GM23338 (cell line): ENCODE measurements around the gene AGFG2. TPM values are rescaled to one million over a fixed set of nuclear protein-coding genes. Genes with fewer than 3 reads are reported as not detected.

Experiments
- ATAC-seq: fragments of 200-7000 bp; cut with Tn5 transposase; 3 replicates; pipeline ENCODE4 v1.9.1; 2020
- DNase-seq: peaks from one replicate; pipeline ENCODE4 v3.0.0-alpha.2; 2015; ENCODE audit warnings: low spot score
- H2AFZ ChIP-seq: fragments of 200-600 bp; sonication (generic); 2 replicates; pipeline ENCODE4 v1.8.0; 2016; ENCODE audit warnings: antibody characterized with exemption, mild to moderate bottlenecking, moderate library complexity
- H3F3A ChIP-seq: fragments of 200-600 bp; sonication (generic); replicated peaks from 2 replicates; pipeline ENCODE4 v1.8.0; 2017; ENCODE audit warnings: antibody characterized with exemption, mixed run types, low read depth
- H3K27ac ChIP-seq: fragments of 200-600 bp; sonication (generic); 2 replicates; pipeline ENCODE4 v1.6.1; 2016; ENCODE audit warnings: low read depth
- H3K27me3 ChIP-seq: fragments of 200-600 bp; sonication (generic); 2 replicates; pipeline ENCODE4 v1.8.0; 2016; ENCODE audit warnings: mild to moderate bottlenecking, mixed run types, moderate library complexity; ENCODE audit not compliant: insufficient read depth
- H3K36me3 ChIP-seq: fragments of 200-600 bp; sonication (generic); 2 replicates; pipeline ENCODE4 v1.8.0; 2016; ENCODE audit warnings: mild to moderate bottlenecking; ENCODE audit not compliant: insufficient read depth
- H3K4me1 ChIP-seq: fragments of 200-600 bp; sonication (generic); 2 replicates; pipeline ENCODE4 v1.8.0; 2016; ENCODE audit warnings: mild to moderate bottlenecking, moderate library complexity; ENCODE audit not compliant: insufficient read depth
- H3K4me2 ChIP-seq: fragments of 200-600 bp; sonication (generic); 2 replicates; pipeline ENCODE4 v1.7.1; 2017; ENCODE audit warnings: mixed run types
- H3K4me3 ChIP-seq: fragments of 200-600 bp; sonication (generic); 2 replicates; pipeline ENCODE4 v1.6.1; 2016; ENCODE audit warnings: mixed run types
- H3K79me2 ChIP-seq: fragments of 200-600 bp; sonication (generic); replicated peaks from 2 replicates; pipeline ENCODE4 v1.8.0; 2017; ENCODE audit warnings: mild to moderate bottlenecking; ENCODE audit not compliant: insufficient read depth
- H3K9me2 ChIP-seq: fragments of 200-600 bp; sonication (generic); 2 replicates; pipeline ENCODE4 v1.8.0; 2017; ENCODE audit not compliant: insufficient read depth
- H4K20me1 ChIP-seq: fragments of 200-600 bp; sonication (generic); replicated peaks from 2 replicates; pipeline ENCODE4 v1.8.0; 2017; ENCODE audit warnings: mild to moderate bottlenecking; ENCODE audit not compliant: insufficient read depth
- H3K27ac Mint-ChIP-seq: 2 replicates; pipeline ENCODE4 v1.8.0; 2020; ENCODE audit warnings: inconsistent platforms, mild to moderate bottlenecking, moderate library complexity, mixed read lengths
- H3K27me3 Mint-ChIP-seq: 3 replicates; pipeline ENCODE4 v1.8.0; 2022; ENCODE audit warnings: low read depth, mild to moderate bottlenecking, moderate library complexity, mixed read lengths, inconsistent platforms; ENCODE audit not compliant: insufficient read depth, poor library complexity
- H3K36me3 Mint-ChIP-seq: 3 replicates; pipeline ENCODE4 v1.8.0; 2021; ENCODE audit warnings: low read depth, mild to moderate bottlenecking, inconsistent platforms, moderate library complexity, mixed read lengths
- H3K4me1 Mint-ChIP-seq: 3 replicates; pipeline ENCODE4 v1.8.0; 2020; ENCODE audit warnings: mild to moderate bottlenecking, inconsistent platforms, mixed read lengths
- H3K4me3 Mint-ChIP-seq: 3 replicates; pipeline ENCODE4 v1.8.0; 2021; ENCODE audit warnings: moderate library complexity, mild to moderate bottlenecking, inconsistent platforms, mixed read lengths
- H3K9me3 Mint-ChIP-seq: 3 replicates; pipeline ENCODE4 v1.8.0; 2020; ENCODE audit warnings: moderate library complexity, mild to moderate bottlenecking, inconsistent platforms, mixed read lengths
- CREB1 ChIP-seq: fragments of 250-450 bp; sonication (Bioruptor Pico); IDR thresholded peaks from 2 replicates; pipeline ENCODE4 v1.5.0; 2020; ENCODE audit warnings: low read depth, mild to moderate bottlenecking, moderate library complexity
- EZH2 ChIP-seq: fragments of 200-600 bp; sonication (generic); IDR thresholded peaks from one replicate; pipeline ENCODE4 v1.8.0; 2017; ENCODE audit warnings: antibody characterized with exemption, mild to moderate bottlenecking, low read depth; ENCODE audit not compliant: unreplicated experiment
- JUNB ChIP-seq: IDR thresholded peaks from one replicate; pipeline ENCODE4 v1.6.1; 2016; ENCODE audit warnings: antibody characterized with exemption; ENCODE audit not compliant: unreplicated experiment
- NANOG ChIP-seq: IDR thresholded peaks from 2 replicates; pipeline ENCODE4 v1.6.1; 2016; ENCODE audit warnings: antibody characterized with exemption, borderline replicate concordance
- POLR2AphosphoS5 ChIP-seq: IDR thresholded peaks from 2 replicates; pipeline ENCODE4 v1.6.1; 2016; ENCODE audit warnings: antibody characterized with exemption, low read depth
- STAT1 ChIP-seq: IDR thresholded peaks from one replicate; pipeline ENCODE4 v1.6.1; 2016; ENCODE audit warnings: antibody characterized with exemption; ENCODE audit not compliant: unreplicated experiment
- ZNF114 ChIP-seq: fragments of 250-450 bp; sonication (Bioruptor Pico); IDR thresholded peaks from 2 replicates; pipeline ENCODE4 v1.5.0; 2020; ENCODE audit warnings: mild to moderate bottlenecking, moderate library complexity
- ZNF331 ChIP-seq: fragments of 250-450 bp; sonication (Bioruptor Pico); IDR thresholded peaks from 2 replicates; pipeline ENCODE4 v1.5.0; 2020; ENCODE audit warnings: low read depth, mild to moderate bottlenecking, moderate library complexity
- polyA plus RNA-seq: library from polyadenylated mRNA; unstranded; fragments of >200 nt; fragmentation: Nextera tagmentation; extraction: Ambion mirVana; gene quantifications from 2 replicates; pipeline ENCODE4 v1.2.1, GENCODE V29; 2016
- total RNA-seq: library from RNA; depleted of rRNA; stranded (reverse); fragments of >200 nt; shearing (Covaris generic); gene quantifications from 2 replicates; pipeline ENCODE4 v1.2.3, GENCODE V29; 2014
- TF ChIP-seq, protein P1 (sequence below), 2 experiments: fragments of 200-600 bp in 1 of 2; sonication (generic) in 1 of 2; conservative IDR thresholded peaks; 2 replicates each; pipeline versions ENCODE4 v1.5.1 to v1.6.1; 2016 to 2017; ENCODE audit warnings: antibody characterized with exemption in 2 of 2, low read depth in 2 of 2, mild to moderate bottlenecking in 2 of 2, moderate library complexity in 1 of 2
- TF ChIP-seq, protein P2 (sequence below): IDR thresholded peaks from 2 replicates; pipeline ENCODE4 v1.6.1; 2016; ENCODE audit warnings: antibody characterized with exemption
- TF ChIP-seq, protein P3 (sequence below): IDR thresholded peaks from one replicate; pipeline ENCODE4 v1.6.1; 2018; ENCODE audit warnings: antibody characterized with exemption; ENCODE audit not compliant: unreplicated experiment

Gene AGFG2
- total and polyA plus RNA-seq, 2 experiments from 2014 or later, result 2.3 to 8.9 TPM

DNA sequence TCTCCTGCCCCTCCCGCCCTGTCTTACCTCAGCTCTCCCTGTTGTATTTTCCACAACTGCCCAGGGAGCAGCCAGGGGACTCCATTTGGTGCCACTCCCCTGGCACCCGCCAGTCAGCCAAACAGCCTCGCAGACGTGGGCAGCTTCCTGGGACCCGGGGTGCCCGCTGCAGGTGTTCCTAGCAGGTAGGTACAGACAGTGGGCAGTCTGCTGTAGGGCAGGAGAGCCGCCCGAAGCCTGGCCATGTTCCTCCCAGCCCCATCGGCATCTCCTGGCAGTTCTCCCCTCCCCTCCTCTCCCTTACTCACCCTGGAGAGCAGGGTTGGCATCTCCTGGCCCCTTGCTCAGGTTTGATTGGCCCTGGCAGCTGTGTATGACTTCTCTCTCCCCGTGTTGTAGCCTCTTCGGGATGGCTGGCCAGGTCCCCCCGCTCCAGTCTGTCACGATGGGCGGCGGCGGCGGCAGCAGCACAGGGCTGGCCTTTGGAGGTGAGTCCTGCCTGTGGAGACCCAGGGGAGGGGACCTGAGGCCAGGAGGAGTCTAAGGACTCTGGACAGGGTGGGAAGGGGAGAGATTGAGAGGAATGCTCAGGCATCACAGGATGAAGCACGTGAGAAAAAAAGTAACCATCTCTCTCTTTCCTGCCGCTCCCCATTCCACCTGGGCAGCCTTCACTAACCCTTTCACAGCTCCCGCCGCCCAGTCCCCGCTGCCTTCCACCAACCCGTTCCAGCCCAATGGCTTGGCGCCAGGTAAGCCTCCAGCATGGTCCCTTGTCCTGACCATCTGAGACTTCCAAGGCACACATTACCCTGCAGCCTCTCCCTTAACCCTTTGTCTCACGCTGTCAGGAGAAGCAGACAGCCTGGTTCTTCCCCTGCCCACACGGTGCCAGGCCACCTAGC, 23.4 kb downstream of the AGFG2 start (continued):
- TF ChIP-seq, protein P1, sequence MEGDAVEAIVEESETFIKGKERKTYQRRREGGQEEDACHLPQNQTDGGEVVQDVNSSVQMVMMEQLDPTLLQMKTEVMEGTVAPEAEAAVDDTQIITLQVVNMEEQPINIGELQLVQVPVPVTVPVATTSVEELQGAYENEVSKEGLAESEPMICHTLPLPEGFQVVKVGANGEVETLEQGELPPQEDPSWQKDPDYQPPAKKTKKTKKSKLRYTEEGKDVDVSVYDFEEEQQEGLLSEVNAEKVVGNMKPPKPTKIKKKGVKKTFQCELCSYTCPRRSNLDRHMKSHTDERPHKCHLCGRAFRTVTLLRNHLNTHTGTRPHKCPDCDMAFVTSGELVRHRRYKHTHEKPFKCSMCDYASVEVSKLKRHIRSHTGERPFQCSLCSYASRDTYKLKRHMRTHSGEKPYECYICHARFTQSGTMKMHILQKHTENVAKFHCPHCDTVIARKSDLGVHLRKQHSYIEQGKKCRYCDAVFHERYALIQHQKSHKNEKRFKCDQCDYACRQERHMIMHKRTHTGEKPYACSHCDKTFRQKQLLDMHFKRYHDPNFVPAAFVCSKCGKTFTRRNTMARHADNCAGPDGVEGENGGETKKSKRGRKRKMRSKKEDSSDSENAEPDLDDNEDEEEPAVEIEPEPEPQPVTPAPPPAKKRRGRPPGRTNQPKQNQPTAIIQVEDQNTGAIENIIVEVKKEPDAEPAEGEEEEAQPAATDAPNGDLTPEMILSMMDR (conservative IDR thresholded peaks at IDR 0.05; ENCODE audit: low read depth in 2 of 2), result no peak
- TF ChIP-seq JUNB (no peak), EZH2 (no peak), POLR2AphosphoS5 (no peak)
- TF ChIP-seq, protein P2, sequence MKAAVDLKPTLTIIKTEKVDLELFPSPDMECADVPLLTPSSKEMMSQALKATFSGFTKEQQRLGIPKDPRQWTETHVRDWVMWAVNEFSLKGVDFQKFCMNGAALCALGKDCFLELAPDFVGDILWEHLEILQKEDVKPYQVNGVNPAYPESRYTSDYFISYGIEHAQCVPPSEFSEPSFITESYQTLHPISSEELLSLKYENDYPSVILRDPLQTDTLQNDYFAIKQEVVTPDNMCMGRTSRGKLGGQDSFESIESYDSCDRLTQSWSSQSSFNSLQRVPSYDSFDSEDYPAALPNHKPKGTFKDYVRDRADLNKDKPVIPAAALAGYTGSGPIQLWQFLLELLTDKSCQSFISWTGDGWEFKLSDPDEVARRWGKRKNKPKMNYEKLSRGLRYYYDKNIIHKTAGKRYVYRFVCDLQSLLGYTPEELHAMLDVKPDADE, result no peak

DNA sequence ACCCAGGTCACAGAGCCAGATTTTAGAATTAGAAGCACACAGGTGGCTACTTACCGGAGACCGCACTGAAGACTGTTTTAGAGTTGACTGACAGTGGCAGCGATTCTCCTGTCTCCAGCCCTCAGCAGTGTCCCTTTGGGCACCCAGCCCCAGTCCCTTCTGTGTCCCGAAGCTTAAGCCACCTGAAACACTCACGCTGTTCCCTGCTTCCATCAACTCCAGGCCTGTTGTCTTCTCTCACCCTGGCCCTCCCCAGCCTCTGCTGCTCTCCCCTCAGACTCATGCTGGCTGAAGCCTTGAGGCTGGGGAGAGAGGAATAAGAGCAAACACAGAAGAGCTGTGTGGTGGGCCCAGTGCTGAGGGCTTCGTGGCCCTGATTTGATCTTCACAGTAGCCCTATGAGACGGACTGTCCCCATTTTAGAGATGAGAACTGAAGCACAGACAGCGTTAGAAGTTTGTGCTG, 24.1 kb downstream of the AGFG2 start:
- ATAC-seq, result no peak
- Mint-ChIP-seq H3K9me3 (no peaks in the 10 kb centered on the region), H3K27me3 (peaks cover 14% of the 10 kb centered on the region), H3K27ac (no peak overlapping the region), H3K36me3 (peaks cover 4% of the 10 kb centered on the region; the same call in 2 of the 3 replicates), H3K4me1 (peaks cover 19% of the 10 kb centered on the region), H3K4me3 (no peak overlapping the region; the same call in 2 of the 3 replicates)
- Histone ChIP-seq H3K4me2 (no peak overlapping the region), H3K36me3 (no peaks in the 10 kb centered on the region), H3K9me2 (no peaks in the 10 kb centered on the region), H3K79me2 (no peaks in the 10 kb centered on the region), H3K27me3 (no peaks in the 10 kb centered on the region), H3F3A (0 out of 2 replicates have a peak, but pooled peaks cover 4% of the 10 kb centered on the region), H3K4me1 (peaks cover 7% of the 10 kb centered on the region; the same call in 1 of the 2 replicates), H3K4me3 (no peak overlapping the region), H4K20me1 (0 out of 2 replicates have a peak, but pooled peaks cover 2% of the 10 kb centered on the region), H2AFZ (no peak overlapping the region), H3K27ac (no peak overlapping the region)
- no peak for DNase-seq
- no peak for TF ChIP-seq CREB1 (CRISPR knock-in tag)
- no peak for TF ChIP-seq JUNB
- TF ChIP-seq, protein P3, sequence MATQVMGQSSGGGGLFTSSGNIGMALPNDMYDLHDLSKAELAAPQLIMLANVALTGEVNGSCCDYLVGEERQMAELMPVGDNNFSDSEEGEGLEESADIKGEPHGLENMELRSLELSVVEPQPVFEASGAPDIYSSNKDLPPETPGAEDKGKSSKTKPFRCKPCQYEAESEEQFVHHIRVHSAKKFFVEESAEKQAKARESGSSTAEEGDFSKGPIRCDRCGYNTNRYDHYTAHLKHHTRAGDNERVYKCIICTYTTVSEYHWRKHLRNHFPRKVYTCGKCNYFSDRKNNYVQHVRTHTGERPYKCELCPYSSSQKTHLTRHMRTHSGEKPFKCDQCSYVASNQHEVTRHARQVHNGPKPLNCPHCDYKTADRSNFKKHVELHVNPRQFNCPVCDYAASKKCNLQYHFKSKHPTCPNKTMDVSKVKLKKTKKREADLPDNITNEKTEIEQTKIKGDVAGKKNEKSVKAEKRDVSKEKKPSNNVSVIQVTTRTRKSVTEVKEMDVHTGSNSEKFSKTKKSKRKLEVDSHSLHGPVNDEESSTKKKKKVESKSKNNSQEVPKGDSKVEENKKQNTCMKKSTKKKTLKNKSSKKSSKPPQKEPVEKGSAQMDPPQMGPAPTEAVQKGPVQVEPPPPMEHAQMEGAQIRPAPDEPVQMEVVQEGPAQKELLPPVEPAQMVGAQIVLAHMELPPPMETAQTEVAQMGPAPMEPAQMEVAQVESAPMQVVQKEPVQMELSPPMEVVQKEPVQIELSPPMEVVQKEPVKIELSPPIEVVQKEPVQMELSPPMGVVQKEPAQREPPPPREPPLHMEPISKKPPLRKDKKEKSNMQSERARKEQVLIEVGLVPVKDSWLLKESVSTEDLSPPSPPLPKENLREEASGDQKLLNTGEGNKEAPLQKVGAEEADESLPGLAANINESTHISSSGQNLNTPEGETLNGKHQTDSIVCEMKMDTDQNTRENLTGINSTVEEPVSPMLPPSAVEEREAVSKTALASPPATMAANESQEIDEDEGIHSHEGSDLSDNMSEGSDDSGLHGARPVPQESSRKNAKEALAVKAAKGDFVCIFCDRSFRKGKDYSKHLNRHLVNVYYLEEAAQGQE, result no peak
- TF ChIP-seq ZNF331 (CRISPR knock-in tag), result no peak
- TF ChIP-seq STAT1, result no peak
- TF ChIP-seq, protein P2, result no peak
- TF ChIP-seq ZNF114, result no peak
- no peak for TF ChIP-seq POLR2AphosphoS5
- TF ChIP-seq NANOG, result no peak
- TF ChIP-seq, protein P1 (conservative IDR thresholded peaks at IDR 0.05; ENCODE audit: low read depth in 2 of 2), result no peak
